Measurements from ENCODE around the gene SYAP1.

The SYAP1 gene

GRCh38 chrX:16770970-16771482 is 51.6 kb downstream of the SYAP1 start:
- TF ChIP-seq EZH2 (IDR thresholded peaks at IDR 0.05; ENCODE audit: borderline replicate concordance, low read depth, low read length, severe bottlenecking) (no peak), CTCF (IDR thresholded peaks at IDR 0.05; ENCODE audit: borderline replicate concordance, extremely low read depth, low read length, poor library complexity, severe bottlenecking) (no peak)
- ATAC-seq (ENCODE audit: insufficient read depth, low read depth) (no peak), DNase-seq (no peak)
- no peak overlapping the region for H3K27ac ChIP-seq (ENCODE audit: low read length)
- H3K79me2 ChIP-seq (ENCODE audit: insufficient read depth, low read length): no peaks in the 10 kb centered on the region
- H4K20me1 ChIP-seq (ENCODE audit: insufficient read depth, low read length): no peaks in the 10 kb centered on the region
- H2AFZ ChIP-seq (ENCODE audit: low read depth, low read length): no peak overlapping the region
- no peaks in the 10 kb centered on the region for H3K27me3 ChIP-seq (ENCODE audit: insufficient read depth, low read length, poor library complexity)
- H3K36me3 ChIP-seq (ENCODE audit: insufficient read depth, low read length): no peaks in the 10 kb centered on the region
- H3K4me3 ChIP-seq (ENCODE audit: low read depth in 1 of 2, low read length in 2 of 2): no peak overlapping the region
- H3K4me2 ChIP-seq (ENCODE audit: insufficient read depth, low read length): no peak overlapping the region
- H3K9ac ChIP-seq (ENCODE audit: low read depth, low read length): no peak overlapping the region
- no peaks in the 10 kb centered on the region for H3K4me1 ChIP-seq (ENCODE audit: insufficient read depth, low read length)
- H3K9me3 ChIP-seq (ENCODE audit: insufficient read depth, low read length, severe bottlenecking): no peaks in the 10 kb centered on the region

DNA sequence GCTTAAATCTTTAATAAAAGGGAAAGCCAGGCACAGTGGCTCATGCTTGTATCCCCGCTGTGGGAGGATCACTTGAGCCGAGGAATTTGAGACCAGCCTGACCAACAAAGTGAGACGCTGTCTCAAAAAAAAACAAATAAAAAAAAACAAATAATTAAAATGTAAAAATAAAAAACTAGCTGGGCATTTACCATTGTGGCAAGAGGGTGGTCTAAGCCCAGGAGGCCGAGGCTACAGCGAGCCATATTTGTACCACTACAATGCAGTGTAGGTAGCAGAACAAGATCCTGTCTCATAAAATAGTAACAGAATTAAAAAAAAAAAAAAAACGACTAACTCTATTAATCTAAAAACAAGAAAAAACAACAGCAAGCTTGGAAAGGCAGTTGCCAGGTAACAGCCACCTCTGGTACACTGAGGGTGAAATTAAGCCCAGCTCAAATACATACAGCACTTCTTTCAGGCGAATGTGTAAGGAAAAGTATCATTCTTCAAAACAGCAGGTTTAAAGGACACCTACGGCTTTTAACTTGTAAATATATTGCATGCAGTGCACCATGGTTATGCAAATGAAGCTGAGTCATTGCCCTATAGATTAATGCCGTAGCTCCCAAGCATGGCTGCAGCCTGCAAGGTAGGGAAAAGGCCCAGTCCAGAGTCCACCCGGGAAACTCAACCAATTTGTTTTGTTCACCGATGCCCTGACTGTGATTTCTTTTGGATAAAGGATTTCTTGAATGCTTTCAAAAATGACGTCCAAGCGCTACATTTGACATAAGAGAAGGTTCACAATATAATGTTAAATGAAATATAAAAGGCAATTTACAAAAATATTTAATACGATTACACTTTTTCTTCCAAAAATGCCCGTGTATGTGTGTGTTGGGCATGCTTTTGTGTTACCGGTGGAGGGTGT is 52.3 kb downstream of the SYAP1 start:
- TF ChIP-seq CTCF (IDR thresholded peaks at IDR 0.05; ENCODE audit: borderline replicate concordance, extremely low read depth, low read length, poor library complexity, severe bottlenecking): no peak
- no peak for TF ChIP-seq EZH2 (IDR thresholded peaks at IDR 0.05; ENCODE audit: borderline replicate concordance, low read depth, low read length, severe bottlenecking)
- H3K4me1 ChIP-seq (ENCODE audit: insufficient read depth, low read length): no peaks in the 10 kb centered on the region
- DNase-seq (no peak), ATAC-seq (ENCODE audit: insufficient read depth, low read depth) (no peak)
- no peaks in the 10 kb centered on the region for H3K27me3 ChIP-seq (ENCODE audit: insufficient read depth, low read length, poor library complexity)
- no peaks in the 10 kb centered on the region for H4K20me1 ChIP-seq (ENCODE audit: insufficient read depth, low read length)
- no peaks in the 10 kb centered on the region for H3K79me2 ChIP-seq (ENCODE audit: insufficient read depth, low read length)
- H3K27ac ChIP-seq (ENCODE audit: low read length): no peak overlapping the region
- no peaks in the 10 kb centered on the region for H3K36me3 ChIP-seq (ENCODE audit: insufficient read depth, low read length)
- H3K4me3 ChIP-seq (ENCODE audit: low read depth in 1 of 2, low read length in 2 of 2): no peak overlapping the region
- no peak overlapping the region for H2AFZ ChIP-seq (ENCODE audit: low read depth, low read length)
- H3K4me2 ChIP-seq (ENCODE audit: insufficient read depth, low read length): no peak overlapping the region
- H3K9ac ChIP-seq (ENCODE audit: low read depth, low read length): no peak overlapping the region
- no peaks in the 10 kb centered on the region for H3K9me3 ChIP-seq (ENCODE audit: insufficient read depth, low read length, severe bottlenecking)

DNA sequence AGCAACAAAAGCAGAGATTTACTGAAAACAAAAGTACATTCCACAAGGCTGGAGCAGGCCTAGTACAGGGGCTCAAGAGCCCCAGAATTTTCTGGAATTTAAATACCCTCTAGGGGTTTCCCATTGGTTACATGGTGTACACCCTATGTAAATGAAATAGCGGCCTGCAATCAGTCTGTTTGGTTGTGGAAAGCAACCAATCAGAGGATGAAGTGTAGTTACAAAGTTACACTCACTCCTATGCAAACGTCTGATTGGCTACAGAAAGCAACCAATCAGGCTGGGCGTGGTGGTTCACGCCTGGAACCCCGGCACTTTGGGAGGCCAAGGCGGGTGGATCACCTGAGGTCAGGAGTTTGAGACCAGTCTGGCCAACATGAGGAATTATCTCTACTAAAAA is 53.0 kb downstream of the SYAP1 start:
- Histone ChIP-seq H3K4me2 (ENCODE audit: insufficient read depth, low read length) (no peak overlapping the region), H3K27me3 (ENCODE audit: insufficient read depth, low read length, poor library complexity) (no peaks in the 10 kb centered on the region), H3K4me3 (ENCODE audit: low read depth in 1 of 2, low read length in 2 of 2) (no peak overlapping the region), H3K36me3 (ENCODE audit: insufficient read depth, low read length) (no peaks in the 10 kb centered on the region), H4K20me1 (ENCODE audit: insufficient read depth, low read length) (no peaks in the 10 kb centered on the region), H3K79me2 (ENCODE audit: insufficient read depth, low read length) (no peaks in the 10 kb centered on the region), H3K9ac (ENCODE audit: low read depth, low read length) (no peak overlapping the region), H3K9me3 (ENCODE audit: insufficient read depth, low read length, severe bottlenecking) (no peaks in the 10 kb centered on the region), H2AFZ (ENCODE audit: low read depth, low read length) (no peak overlapping the region), H3K27ac (ENCODE audit: low read length) (no peak overlapping the region), H3K4me1 (ENCODE audit: insufficient read depth, low read length) (no peaks in the 10 kb centered on the region)
- no peak for DNase-seq
- no peak for ATAC-seq (ENCODE audit: insufficient read depth, low read depth)
- TF ChIP-seq EZH2 (IDR thresholded peaks at IDR 0.05; ENCODE audit: borderline replicate concordance, low read depth, low read length, severe bottlenecking) (no peak), CTCF (IDR thresholded peaks at IDR 0.05; ENCODE audit: borderline replicate concordance, extremely low read depth, low read length, poor library complexity, severe bottlenecking) (no peak)
